GM19193 (cell line): Measurements from ENCODE around the gene CPHXL2.

ENCODE experiments used
- POLR2A ChIP-seq: IDR thresholded peaks from 4 replicates; pipeline ENCODE4 v1.6.1; 2011; ENCODE audit not compliant: insufficient read depth, insufficient read length; ENCODE audit errors: extremely low read depth

CPHXL2 gene

GRCh38 chr16:75622761-75623605, 53.8 kb downstream of the CPHXL2 start, which contains the start of gene ADAT1:
ADAT1 (minus strand) TSS chr16:75623281; CDS start chr16:75620799, 2,482 bp downstream.
- TF ChIP-seq POLR2A: peak; percentile 93

- TF ChIP-seq POLR2A: no peak
These were observed 55.7 kb downstream of the CPHXL2 start for GRCh38 chr16:75621170-75621477.

GRCh38 chr16:75620326-75621169, 56.3 kb downstream of the CPHXL2 start:
- no peak for TF ChIP-seq POLR2A

GRCh38 chr16:75618780-75619179, 58.0 kb downstream of the CPHXL2 start:
- no peak for TF ChIP-seq POLR2A

- TF ChIP-seq POLR2A: no peak
These were observed 59.7 kb downstream of the CPHXL2 start for GRCh38 chr16:75617121-75617520.

- TF ChIP-seq POLR2A: no peak
These were observed 60.2 kb downstream of the CPHXL2 start for GRCh38 chr16:75616521-75617010.

GRCh38 chr16:75615619-75616018, 61.2 kb downstream of the CPHXL2 start:
- TF ChIP-seq POLR2A: no peak

- TF ChIP-seq POLR2A: no peak
These were observed 62.5 kb downstream of the CPHXL2 start for GRCh38 chr16:75614066-75614897.
